Astrocyte of the spinal cord (primary cell): Measurements from ENCODE around the gene DPP4.
A peak's percentile ranks its signal among the peaks of the same experiment; 100 is the strongest.

Source experiments
- DNase-seq: peaks from one replicate; pipeline ENCODE4 v3.0.0; 2011; ENCODE audit warnings: low read depth, low spot score
- H3K4me3 ChIP-seq: 2 replicates; pipeline ENCODE4 v1.5.1; 2011; ENCODE audit warnings: low read depth, mild to moderate bottlenecking, low read length, moderate library complexity
- CTCF ChIP-seq: IDR thresholded peaks from 2 replicates; pipeline ENCODE4 v1.5.1; 2012; ENCODE audit warnings: low read depth, mild to moderate bottlenecking, low read length, inconsistent platforms
- in situ Hi-C: cut with HindIII; loops from 2 replicates; pipeline ENCODE4 v1.10.0; 2017; ENCODE audit warnings: low sequenced_read_pairs

The DPP4 gene

GRCh38 chr2:162014751-162015150 lies 59.3 kb downstream of the DPP4 start:
- in situ Hi-C loops, result no loop called here
- no peak for DNase-seq
- H3K4me3 ChIP-seq, result no peak overlapping the region
- no peak for TF ChIP-seq CTCF

GRCh38 chr2:162013514-162014475 lies 60.2 kb downstream of the DPP4 start:
- no peak for TF ChIP-seq CTCF
- no peak overlapping the region for H3K4me3 ChIP-seq

GRCh38 chr2:162012565-162013058 lies 61.4 kb downstream of the DPP4 start:
- in situ Hi-C loops, result no loop called here
- no peak for TF ChIP-seq CTCF
- no peak for DNase-seq
- no peak overlapping the region for H3K4me3 ChIP-seq

More at GRCh38 chr2:162013514-162014475, 60.2 kb downstream of the DPP4 start:
- in situ Hi-C loops, result no loop called here
- no peak for DNase-seq

- DNase-seq, result no peak
- TF ChIP-seq CTCF, result no peak
- in situ Hi-C loops, result no loop called here
- no peak overlapping the region for H3K4me3 ChIP-seq
Measured at GRCh38 chr2:162011706-162012564, 62.1 kb downstream of the DPP4 start.

GRCh38 chr2:162009543-162009942 lies 64.5 kb downstream of the DPP4 start:
- DNase-seq, result no peak
- no peak for TF ChIP-seq CTCF
- in situ Hi-C loops, result no loop called here
- H3K4me3 ChIP-seq, result no peak overlapping the region

GRCh38 chr2:162007447-162008040 lies 66.5 kb downstream of the DPP4 start:
- peak; percentile 23 for DNase-seq
- TF ChIP-seq CTCF, result peak; percentile 52
- H3K4me3 ChIP-seq, result no peak overlapping the region
- in situ Hi-C loops, result no loop called here
